ENCODE results near the gene TMEM132D.
"Not testable (repeated sequence)": the region's sequence is repeated elsewhere in the genome, so short reads cannot be mapped to it uniquely, and the experiment has no call there.

The TMEM132D gene

DNA sequence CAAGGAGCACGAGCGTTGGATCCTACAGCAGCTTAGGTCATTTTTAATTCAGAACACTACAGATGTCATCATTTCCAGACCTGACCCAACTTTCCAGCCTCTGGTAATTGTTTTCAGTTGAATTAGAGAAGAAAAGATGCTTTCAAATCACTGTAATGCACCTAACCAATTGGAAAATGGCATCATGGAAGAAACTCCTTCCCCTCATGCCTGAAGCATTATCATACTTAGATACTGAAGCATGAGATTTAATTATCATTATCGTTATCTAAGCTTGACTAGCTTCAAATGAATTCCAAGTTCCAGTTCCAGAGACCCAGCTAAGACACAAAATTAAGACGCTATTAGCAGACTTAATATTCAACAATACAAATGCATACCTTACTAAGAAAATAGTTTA lies 299.3 kb downstream of the TMEM132D start:
- DNase-seq: no peak

DNA sequence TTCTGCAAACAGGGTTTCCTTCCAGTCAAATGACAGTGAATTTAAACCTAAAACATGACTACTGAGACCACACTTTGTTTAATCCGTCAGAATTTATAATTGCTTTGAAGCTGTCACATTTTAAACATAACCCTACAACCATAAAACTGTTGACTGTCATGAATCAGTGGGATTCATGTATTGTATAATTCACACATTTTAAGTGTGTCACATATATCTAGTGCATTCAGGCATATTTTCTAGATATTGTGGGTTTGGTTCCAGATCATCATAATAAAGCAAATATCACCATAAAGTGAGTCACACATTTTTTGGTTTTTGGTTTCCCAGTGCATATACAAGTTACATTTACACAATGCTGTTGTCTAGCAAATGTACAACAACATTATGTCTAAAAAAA lies 304.4 kb downstream of the TMEM132D start:
- no peak for DNase-seq

DNA sequence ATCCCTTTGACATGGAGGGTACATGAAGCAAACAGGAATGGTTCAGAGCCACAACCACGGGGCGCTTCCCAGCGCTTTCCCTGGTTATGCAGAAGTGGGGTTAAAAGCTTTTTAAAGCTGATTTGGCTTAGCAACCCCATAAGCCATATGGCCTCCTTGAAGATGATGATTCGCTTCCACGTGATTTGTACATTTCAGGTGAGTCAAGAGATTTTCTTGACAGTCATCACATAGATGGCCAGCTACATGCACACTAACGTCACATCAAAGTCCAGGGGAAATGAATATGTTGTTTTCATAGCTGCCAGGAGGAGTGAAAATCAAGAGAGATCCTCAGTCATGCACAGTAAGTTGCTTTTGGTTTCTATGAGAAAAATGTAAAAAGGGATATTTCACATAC lies 309.7 kb downstream of the TMEM132D start:
- no peak for DNase-seq

DNA sequence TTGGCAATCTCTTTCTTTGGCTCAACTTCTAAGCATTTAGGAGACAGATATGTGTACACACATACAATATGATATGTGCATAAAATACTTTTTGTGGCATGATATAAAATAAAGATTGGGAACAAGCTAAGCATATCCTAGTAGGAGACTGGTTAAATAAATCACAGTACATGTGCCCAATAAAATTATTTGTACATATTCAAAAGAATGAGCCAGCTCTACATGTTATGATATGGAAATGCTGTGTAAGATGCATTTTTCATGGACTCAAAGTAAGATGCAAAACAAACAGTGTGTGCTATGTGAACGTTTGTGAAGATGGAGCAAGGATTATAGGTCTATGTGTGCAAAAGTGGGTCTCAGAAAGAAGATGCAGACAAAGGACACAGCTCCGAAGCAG lies 311.4 kb downstream of the TMEM132D start:
- DNase-seq: no peak

DNA sequence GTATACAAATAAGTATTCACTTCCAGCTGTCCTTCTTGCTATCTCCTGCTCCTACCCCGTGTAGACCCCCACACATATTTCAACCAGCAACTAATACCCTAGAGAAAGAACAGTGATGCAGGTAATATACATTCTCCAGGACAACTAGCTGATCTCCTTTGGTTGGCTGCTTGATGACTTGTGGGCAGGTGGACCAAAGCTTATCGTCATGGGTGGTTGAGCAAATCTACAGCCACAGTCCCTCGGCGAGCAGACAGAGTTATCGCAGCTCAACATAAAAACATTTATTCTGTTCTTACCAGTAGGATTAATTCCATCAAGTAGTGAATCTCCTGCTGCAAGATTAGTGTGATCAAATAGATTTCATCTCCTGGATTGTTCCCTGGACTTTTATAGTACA lies 314.3 kb downstream of the TMEM132D start:
- DNase-seq: no peak

DNA sequence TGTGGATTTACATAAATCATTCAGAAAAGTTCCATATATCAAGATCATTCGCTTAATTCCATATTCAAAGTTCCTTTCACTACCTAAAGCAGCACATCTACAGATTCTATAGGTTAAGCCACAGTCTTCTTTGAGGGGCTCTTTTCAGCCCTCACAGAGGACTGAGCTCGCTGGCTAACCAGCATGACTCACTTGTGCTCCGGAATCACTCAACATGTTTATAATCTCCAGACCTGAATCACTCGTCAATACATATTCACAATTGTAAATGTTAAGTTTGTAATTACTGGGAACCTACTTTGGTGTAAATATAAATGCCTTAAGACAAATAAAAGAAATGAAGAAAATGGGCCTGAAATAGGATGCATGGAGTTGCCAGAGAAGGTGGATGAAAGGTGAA lies 315.7 kb downstream of the TMEM132D start:
- no peak for DNase-seq

DNA sequence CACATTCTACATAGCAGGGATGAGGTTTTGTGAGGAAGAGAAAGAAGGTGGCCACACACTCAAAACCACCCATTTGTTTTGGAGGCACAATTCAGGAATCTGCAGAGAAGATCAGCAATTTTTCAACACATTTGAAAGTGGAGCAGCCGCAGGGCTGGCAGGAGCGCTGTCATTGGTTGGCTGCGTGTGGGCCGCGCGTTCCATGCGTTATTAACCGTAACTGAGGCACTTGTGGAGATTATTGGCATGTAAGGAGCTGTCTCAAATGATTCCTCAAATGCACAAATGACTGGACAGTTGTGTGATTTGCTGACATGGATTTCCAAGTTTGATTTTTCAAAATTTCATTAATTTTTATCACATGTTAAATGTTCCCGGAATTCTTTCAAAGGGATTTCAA lies 318.5 kb downstream of the TMEM132D start:
- DNase-seq: no peak

DNA sequence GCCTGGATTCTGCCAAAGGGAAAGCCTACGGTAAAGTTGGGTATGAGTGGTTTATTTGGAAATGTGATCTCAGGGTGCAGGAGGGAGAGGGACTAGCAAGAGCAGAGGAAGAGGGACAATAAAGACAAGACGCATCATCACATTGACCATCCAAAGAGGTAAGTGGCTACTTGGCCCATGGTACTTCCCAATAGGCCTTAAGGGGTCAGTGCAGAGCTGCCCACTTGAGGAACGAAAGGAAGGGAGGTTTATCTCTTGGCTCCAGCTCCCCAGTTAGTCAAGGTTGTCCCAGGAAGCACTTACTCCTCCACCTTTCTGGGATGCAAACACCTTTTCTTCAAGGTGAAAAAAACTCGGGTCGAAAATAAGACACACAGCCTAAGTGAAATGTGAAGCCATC lies 323.9 kb downstream of the TMEM132D start:
- DNase-seq: no peak

DNA sequence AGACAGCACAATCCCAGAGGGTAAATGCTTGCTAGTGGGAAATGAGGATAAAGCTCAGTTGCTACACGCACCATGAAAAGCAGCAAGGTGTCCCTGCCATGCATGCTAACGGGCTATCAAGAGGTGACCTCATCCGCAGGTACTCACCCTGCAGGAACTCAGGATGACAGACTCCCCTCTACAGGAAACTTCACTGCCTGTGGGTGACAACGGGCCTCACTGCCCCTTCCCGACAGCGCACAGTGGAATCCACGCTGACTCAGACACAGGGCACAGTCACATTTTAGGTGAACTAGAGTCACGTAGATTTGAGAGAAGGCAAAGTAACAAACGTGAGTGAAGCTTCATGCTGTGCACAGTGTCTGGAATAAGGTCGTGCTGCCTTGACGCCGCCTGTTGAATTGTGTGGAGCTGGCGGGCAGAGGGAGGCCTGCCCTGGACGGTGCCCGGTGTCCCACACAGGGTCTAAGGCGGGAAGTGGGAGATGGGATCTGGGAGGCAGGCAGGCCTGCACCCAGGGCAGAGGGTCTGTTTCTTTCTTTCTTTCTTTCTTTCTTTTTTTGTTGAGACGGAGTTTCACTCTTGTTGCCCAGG lies 331.8 kb downstream of the TMEM132D start:
- DNase-seq: no peak

DNA sequence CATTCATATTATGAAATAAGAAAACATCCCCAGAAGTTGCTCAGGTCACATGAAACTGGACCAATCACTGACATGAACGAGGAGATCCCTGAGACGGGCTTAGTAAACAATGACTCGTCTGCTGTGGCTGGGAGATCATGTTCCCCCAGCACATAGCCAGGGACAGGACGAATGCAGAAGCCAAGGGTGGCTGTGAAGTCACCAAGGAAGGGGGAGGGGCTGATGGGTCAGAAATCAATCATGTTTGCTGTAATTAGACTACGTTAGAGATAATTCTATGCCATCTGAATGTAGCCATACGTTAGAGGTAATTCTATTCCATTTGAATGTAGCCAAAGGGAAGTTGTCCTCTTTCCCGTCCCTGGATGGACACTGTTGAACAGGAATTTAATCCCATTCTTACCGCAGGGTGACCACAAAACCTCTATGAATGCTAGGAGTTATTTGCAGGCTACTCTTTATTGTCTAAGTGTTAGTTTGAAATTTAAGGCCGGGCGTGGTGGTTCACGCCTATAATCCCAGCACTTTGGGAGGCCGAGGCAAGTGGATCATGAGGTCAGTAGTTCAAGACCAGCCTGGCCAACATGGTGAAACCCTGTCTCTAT lies 332.9 kb downstream of the TMEM132D start:
- DNase-seq: no peak

DNA sequence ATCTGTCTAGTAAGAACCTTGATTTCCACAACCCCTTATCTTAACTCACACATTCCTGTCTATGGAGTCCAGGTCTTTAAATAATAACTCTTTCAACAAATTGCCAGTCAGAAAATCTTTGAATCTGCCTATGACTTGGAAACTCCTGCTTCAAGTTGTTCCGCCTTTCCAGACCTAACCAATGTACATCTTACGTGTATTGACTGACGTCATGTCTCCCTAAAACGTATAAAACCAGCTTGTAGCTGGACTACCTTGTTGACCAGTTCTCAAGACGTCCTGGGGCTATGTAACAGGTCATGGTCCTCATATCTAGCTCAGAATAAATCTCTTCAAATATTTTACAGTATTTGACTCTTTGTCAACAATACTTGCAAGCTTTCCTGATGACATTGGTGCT lies 337.0 kb downstream of the TMEM132D start:
- DNase-seq: no peak

DNA sequence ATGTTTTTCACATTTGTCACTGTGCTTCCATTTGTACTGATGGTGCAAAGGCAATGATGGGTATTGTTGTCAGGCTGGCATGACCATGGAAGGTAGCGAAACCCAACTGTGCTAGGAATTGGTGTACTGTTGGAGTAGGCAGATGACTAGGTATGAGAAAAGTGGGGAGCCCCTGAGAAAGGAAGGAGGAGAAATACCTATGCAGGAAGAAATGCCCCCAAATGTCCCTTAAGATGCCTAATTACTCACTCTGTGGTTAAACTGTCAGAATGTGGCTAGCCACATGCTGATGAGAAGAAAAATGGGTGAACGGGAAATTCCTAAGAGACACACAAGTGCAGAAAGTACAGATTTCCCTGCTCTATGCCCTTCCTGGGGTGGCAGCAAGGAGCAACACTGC lies 339.1 kb downstream of the TMEM132D start:
- DNase-seq: no peak

DNA sequence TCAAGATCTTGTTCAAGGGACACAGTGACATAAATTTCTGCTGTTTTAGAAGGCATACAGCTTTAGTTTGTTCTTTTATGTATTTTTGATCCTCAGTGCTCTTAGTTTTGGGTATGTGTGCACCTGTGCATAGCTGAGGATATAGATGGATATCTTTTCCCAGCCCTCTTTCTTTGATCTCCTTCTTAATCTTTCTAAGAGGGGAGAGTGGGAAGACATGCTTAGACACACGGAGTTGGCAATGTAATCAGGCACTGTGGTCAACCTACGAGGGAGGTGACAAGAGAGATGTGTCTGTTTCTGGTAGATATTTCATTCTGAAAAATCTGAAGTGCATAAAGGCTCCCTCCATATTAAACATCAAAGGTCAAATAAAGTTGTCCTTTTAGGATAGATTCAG lies 340.6 kb downstream of the TMEM132D start:
- no peak for DNase-seq

DNA sequence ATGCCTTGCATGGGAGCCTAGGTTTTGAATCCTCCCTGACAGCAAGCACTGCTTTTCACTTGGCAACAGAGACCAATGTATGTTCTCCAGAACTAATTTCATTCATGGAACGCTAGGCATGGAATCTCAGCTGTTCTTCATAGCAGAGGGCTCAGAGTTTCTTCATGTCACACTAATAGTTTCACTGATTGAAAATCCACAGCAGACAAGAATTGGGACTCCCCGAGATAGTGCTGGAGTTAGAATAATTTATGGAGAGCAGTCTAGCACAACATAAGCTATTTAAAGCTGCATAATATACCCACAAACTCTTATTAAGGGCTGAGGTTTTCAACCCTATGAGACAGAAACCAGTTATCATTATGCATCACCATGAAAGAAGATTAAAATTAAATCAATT lies 342.5 kb downstream of the TMEM132D start:
- no peak for DNase-seq

DNA sequence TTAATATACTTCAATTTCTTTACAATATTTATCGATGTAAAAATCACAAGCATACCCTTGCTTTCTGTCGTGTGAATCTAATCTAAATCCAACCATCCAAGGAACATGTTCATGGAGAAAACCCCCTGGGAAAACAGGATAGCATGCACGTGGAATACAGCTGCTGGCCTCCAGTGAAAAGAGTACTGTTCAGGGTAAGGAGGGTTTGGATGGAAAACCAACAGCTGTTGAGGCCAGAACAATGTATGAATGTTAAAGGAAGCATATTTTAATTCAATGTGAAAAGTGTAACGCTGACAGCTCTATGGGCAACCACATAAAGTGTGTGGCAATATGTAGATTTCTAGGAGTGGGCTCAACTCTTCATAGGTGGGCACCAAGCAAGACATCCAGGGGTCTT lies 344.0 kb downstream of the TMEM132D start:
- DNase-seq: no peak

DNA sequence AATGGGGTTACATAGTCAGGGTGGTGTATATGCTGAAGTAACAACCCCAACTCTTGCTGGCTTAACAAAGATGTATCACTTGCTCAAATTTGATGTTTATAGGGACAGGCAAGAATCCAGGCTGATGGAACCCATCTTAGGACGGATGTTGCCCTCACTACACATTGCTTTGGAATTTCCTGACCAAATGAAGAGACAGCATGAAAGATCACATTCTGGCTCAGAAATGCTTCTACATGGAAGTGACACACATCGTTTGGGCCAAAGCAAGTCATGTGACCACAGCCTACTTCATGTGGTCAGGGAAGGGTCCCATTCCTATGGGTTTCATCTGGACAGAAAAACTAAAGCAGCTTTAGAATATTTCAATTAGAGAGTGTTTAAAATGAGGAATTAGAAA lies 345.8 kb downstream of the TMEM132D start:
- no peak for DNase-seq

DNA sequence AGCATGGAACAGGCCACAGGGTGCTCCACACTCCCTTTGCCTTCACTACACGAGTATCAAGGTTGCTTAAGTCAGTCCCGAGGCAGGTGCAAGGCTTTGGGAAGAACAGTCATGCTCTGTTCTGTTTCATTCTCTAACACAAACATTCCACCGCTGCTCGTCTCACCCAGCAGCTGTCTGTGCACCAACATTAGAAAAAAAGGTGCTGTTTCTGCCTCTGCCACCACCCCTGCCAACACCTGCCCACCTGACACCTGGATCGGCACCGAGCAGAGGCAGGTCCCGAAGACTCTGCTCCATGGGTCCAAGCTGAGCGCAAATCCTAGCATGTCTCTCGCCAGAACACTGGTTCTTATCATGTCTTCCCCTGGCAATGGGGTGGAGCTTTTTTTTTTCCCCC lies 347.7 kb downstream of the TMEM132D start:
- no peak for DNase-seq

DNA sequence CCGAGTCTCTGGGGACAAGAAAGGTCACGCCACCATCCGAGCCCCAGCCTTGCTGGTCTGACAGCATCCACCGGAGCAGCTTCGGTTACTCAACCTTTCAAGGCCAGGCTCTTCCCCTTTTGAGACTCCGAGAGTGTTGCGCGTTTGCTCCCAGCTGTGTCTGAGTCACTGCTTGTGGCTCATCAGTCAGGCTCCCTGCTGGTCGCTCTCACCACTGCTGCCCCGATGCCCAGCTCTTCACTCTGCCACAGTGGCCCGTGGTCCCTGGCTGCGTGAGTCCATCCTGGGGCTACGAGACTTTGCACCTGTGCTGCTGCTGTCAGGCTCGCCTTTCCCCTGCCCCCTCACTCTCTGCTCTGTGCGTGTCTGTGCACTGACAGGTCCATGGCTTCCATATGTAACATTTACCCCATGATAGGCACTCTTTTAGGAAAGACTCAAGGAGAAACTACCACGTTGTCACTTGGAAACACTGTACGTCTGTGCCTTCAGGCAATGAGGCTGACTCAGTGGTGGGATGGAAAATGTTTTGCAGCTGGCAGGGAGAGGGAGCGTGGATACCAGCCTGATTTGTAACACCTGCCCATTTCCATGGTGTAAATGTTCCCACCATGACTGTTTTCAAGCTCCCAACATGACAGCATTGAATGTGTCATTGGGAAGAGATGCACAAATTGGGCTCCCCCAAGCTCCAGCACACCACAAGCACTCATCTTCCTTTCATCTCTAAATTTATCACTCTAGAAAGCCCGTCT lies 350.7 kb downstream of the TMEM132D start:
- no peak for DNase-seq

DNA sequence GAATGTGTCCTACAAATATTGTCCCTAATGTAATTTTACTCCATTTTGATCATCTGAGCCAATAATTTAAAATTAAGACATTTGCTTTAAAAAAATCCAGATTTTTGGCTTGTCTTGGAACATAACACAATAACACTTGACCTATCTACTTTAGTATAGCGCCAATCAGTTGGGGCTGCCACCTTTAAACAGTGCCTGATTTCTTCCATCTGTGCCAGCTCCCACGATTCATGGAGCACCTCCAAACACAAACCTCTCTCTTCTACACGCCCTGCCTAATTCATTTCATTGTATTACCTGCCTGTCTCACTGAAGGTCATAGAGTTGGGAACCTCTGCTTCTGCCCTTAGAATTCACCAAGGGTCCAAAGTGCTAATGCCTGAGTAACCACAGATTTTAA lies 352.4 kb downstream of the TMEM132D start:
- no peak for DNase-seq

DNA sequence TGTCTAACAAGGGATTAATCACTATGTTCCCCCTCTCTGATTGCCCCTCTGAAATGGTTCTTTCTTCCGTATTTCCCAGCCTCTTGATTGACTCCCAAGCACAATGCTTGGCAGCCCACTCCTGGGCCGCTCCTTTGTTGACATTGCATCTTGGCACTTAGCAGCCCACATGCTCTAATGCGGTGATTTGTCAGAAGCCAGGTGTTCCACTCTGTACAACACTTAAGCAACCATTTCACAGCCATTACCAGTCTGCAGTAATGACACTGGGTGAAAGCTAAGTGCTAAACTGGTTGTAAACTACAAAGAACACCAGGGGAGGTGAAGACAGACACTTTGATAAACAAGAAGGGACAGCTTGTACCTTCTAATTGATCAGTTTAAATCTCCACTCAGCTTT lies 353.5 kb downstream of the TMEM132D start:
- no peak for DNase-seq

DNA sequence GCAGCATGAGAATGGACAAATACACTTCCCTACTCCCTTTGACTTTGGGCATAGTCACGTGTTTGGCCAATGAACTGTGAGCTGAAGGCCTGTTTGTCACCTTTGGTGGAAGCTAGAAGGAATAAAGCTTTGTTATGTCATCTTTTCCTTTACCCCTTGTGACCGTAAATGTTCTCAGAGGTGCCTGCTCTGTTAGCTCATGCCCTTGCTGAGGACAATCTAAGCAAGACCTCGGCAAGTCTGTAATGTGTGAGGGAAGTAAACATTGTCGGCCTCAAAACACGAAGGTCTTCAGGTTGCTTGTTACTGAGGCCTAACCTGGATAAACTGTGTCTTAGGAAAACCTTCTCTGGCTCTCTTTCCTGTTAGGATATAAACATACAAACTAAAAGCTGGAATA lies 354.2 kb downstream of the TMEM132D start:
- no peak for DNase-seq

DNA sequence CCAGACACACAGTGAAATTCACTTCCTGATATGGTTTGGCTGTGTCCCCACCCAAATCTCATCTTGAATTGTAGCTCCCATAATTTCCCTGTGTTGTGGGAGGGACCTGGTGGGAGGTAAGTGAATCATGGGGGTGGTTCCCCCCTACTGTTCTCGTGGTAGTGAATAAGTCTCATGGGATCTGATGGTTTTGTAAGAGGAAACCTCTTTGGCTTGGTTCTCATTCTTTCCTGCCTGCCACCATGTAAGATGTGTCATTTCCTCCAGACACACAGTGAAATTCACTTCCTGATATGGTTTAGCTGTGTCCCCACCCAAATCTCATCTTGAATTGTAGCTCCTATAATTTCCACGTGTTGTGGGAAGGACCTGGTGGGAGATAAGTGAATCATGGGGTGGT lies 354.8 kb downstream of the TMEM132D start:
- not testable (repeated sequence) for DNase-seq

DNA sequence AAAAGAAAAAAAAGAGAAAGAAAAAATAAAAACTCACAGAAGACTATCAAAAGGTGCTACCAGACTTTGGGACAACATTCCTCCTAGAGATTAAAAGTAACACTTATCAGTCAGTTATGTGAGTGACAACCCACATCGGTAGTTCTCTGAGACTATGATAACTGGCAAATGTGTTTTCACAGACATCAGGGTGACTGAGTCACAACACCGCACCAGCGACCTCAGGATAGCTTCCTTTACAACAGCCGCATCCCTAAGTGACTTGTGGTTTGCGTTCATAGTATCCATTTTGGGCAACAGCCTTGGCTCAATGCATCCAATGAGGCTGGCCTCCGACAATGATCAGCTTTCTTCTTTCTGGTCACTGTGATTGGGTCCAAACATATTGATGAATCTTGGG lies 359.1 kb downstream of the TMEM132D start:
- no peak for DNase-seq
